Chondrocyte (in vitro differentiated cells): ENCODE data around the gene ENDOG. TPM values are rescaled to one million over a fixed set of nuclear protein-coding genes. Genes with fewer than 3 reads are reported as not detected.
"Not testable (repeated sequence)": the region's sequence is repeated elsewhere in the genome, so short reads cannot be mapped to it uniquely, and the experiment has no call there.

Experiments
- DNase-seq: peaks from one replicate; pipeline ENCODE4 v3.0.0; 2021; ENCODE audit warnings: mixed read lengths, low spot score
- H3K27ac Mint-ChIP-seq: one replicate; pipeline ENCODE4 v1.8.0; 2021; ENCODE audit warnings: mild to moderate bottlenecking, moderate library complexity, mixed read lengths; ENCODE audit not compliant: unreplicated experiment
- H3K27me3 Mint-ChIP-seq: 2 replicates; pipeline ENCODE4 v1.8.0; 2021; ENCODE audit warnings: low read depth, mixed read lengths
- H3K36me3 Mint-ChIP-seq: 2 replicates; pipeline ENCODE4 v1.8.0; 2021; ENCODE audit warnings: low read depth, mixed read lengths
- H3K4me1 Mint-ChIP-seq: 2 replicates; pipeline ENCODE4 v1.8.0; 2021; ENCODE audit warnings: low read depth, mild to moderate bottlenecking, mixed read lengths
- H3K4me3 Mint-ChIP-seq: one replicate; pipeline ENCODE4 v1.8.0; 2021; ENCODE audit warnings: mild to moderate bottlenecking, moderate library complexity, mixed read lengths; ENCODE audit not compliant: unreplicated experiment
- H3K9me3 Mint-ChIP-seq: 2 replicates; pipeline ENCODE4 v1.8.0; 2021; ENCODE audit warnings: low read depth, mixed read lengths
- CTCF ChIP-seq: fragments of 200-600 bp; sonication (generic); IDR thresholded peaks from 2 replicates; pipeline ENCODE4 v1.5.0; 2021; ENCODE audit warnings: antibody characterized with exemption, mild to moderate bottlenecking, moderate library complexity
- total RNA-seq: library from RNA; stranded (reverse); gene quantifications from 3 replicates; pipeline ENCODE4 v1.2.1, GENCODE V29; 2021

The ENDOG gene
- total RNA-seq, 1 donor from 2014 or later = 23.1 TPM

GRCh38 chr9:128771745-128772519 is 46.4 kb upstream of the ENDOG start, which contains the start of gene ZER1:
ZER1 (minus strand) TSS chr9:128771927; CDS start chr9:128755565, 16,362 bp downstream.
- H3K36me3 Mint-ChIP-seq = peaks cover 2% of the 10 kb centered on the region
- H3K9me3 Mint-ChIP-seq = peaks cover 2% of the 10 kb centered on the region
- H3K4me3 Mint-ChIP-seq = peak within 1 kb of the TSS; percentile 93
- H3K4me1 Mint-ChIP-seq = peaks cover 26% of the 10 kb centered on the region
- H3K27me3 Mint-ChIP-seq = no peaks in the 10 kb centered on the region
- DNase-seq = peak; percentile 97
- TF ChIP-seq CTCF = no peak
- peak within 1 kb of the TSS; percentile 96 for H3K27ac Mint-ChIP-seq

DNA sequence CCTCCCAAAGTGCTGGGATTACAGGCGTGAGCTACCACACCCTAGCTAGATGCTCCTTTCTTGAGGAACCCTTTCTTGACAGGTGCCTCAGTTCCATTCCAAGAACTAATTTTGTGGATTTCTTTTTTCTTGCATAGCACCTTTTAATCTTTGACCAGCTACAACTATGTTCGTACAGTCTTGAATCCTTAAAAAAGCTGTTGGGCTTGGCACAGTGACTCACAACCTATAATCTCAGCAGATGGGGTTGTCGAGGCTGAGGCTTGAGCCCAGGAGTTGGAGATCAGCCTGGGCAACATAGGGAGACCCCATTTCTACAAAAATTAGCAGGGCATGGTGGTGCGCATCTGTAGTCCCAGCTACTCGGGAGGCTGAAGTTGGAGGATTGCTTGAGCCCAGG is 45.3 kb upstream of the ENDOG start:
- no peak overlapping the region for H3K4me3 Mint-ChIP-seq
- H3K27me3 Mint-ChIP-seq = no peaks in the 10 kb centered on the region
- no peak for TF ChIP-seq CTCF
- H3K4me1 Mint-ChIP-seq = peaks cover 26% of the 10 kb centered on the region
- H3K27ac Mint-ChIP-seq = no peak overlapping the region
- H3K9me3 Mint-ChIP-seq = peaks cover 2% of the 10 kb centered on the region
- no peak for DNase-seq
- no peaks in the 10 kb centered on the region for H3K36me3 Mint-ChIP-seq

GRCh38 chr9:128774804-128775203 is 43.5 kb upstream of the ENDOG start:
- Mint-ChIP-seq H3K9me3 (peaks cover 2% of the 10 kb centered on the region), H3K36me3 (no peaks in the 10 kb centered on the region)

DNA sequence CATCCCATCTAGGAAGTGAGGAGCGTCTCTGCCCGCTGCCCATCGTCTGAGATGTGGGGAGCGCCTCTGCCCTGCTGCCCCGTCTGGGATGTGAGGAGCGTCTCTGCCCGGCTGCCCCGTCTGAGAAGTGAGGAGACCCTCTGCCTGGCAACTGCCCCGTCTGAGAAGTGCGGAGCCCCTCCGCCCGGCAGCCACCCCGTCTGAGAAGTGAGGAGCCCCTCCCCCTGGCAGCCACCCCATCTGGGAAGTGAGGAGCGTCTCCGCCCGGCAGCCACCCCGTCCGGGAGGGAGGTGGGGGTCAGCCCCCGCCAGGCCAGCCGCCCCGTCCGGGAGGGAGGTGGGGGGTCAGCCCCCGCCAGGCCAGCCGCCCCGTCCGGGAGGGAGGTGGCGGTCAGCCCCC is 38.2 kb upstream of the ENDOG start:
- H3K27me3 Mint-ChIP-seq, H3K9me3 Mint-ChIP-seq, H3K27ac Mint-ChIP-seq, H3K4me3 Mint-ChIP-seq, DNase-seq, H3K36me3 Mint-ChIP-seq: not testable (repeated sequence)
- peaks cover 11% of the 10 kb centered on the region for H3K4me1 Mint-ChIP-seq

More at GRCh38 chr9:128774804-128775203, 43.5 kb upstream of the ENDOG start:
- TF ChIP-seq CTCF = no peak
- no peaks in the 10 kb centered on the region for H3K27me3 Mint-ChIP-seq
- H3K4me3 Mint-ChIP-seq = no peak overlapping the region
- DNase-seq = no peak
- H3K27ac Mint-ChIP-seq = no peak overlapping the region
- peaks cover 19% of the 10 kb centered on the region for H3K4me1 Mint-ChIP-seq

DNA sequence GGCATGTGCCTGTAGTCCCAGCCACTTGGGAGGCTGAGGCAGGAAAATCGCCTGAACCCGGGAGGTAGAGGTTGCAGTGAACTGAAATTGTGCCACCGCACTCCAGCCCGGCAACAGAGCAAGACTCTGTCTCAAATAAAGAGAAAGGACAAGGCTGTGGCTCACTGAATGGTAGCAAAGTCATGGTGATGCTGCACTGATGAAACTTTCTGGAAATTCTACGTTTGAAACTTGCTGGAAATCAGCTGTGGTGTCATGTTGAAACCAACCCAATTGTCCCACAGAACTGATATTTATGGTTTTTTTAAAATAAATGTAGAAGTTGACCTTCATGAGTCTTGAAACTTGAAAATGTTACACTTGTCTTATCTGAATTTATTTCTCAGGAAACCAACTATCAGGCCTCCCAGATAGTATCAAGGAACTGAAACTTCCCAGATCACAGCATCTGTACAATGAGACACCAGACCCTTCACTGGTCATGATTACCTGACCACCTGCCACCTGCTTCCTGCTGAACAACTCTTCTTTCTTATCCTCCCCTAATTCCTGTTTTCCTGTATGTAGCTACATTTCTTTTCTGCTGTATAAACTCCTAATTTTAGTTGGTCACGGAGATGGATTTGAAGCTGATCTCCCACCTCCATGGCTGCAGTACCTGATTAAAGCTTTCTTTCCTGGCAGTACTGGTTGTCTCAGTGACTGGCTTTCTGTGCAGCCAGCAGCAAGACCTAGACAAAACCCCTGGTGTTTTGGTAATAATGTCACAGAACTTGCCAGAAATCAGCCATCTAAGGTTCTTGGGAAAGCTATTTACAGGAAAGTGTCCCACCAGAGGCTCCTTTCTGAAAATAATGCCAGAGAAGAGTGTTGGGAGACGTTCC is 36.9 kb upstream of the ENDOG start:
- Mint-ChIP-seq H3K27me3 (no peaks in the 10 kb centered on the region), H3K4me1 (peaks cover 11% of the 10 kb centered on the region), H3K9me3 (peaks cover 4% of the 10 kb centered on the region), H3K4me3 (no peak overlapping the region), H3K27ac (no peak overlapping the region), H3K36me3 (no peaks in the 10 kb centered on the region)
- no peak for DNase-seq
- TF ChIP-seq CTCF = no peak
